GM12892 (cell line): ENCODE data around the gene PAK3.

ENCODE experiments used
- POLR2A ChIP-seq: IDR thresholded peaks from 2 replicates; pipeline ENCODE4 v1.6.1; 2011; ENCODE audit warnings: low read depth, low read length, control low read depth
- POLR2AphosphoS5 ChIP-seq: IDR thresholded peaks from 2 replicates; pipeline ENCODE4 v1.6.1; 2011; ENCODE audit warnings: low read depth, low read length, control low read depth
- TAF1 ChIP-seq: IDR thresholded peaks from 2 replicates; pipeline ENCODE4 v1.6.1; 2011; ENCODE audit warnings: low read depth, mild to moderate bottlenecking, control low read depth, low read length, borderline replicate concordance

- no peak for TF ChIP-seq POLR2A
- TF ChIP-seq POLR2AphosphoS5, result no peak
- TF ChIP-seq TAF1, result no peak
Observed at GRCh38 chrX:111098874-111099273, 2.9 kb downstream of the PAK3 start.
